Measurements from ENCODE around the gene UNC80. TPM values are rescaled to one million over a fixed set of nuclear protein-coding genes. Genes with fewer than 3 reads are reported as not detected.

UNC80 gene
- total RNA-seq, 1 experiment from 2014 or later: 1.8 TPM

- Histone ChIP-seq H3K4me3 (ENCODE audit: low read depth, low read length, poor library complexity, severe bottlenecking) (no peak overlapping the region), H3K36me3 (ENCODE audit: insufficient read depth, low read length, poor library complexity, severe bottlenecking) (no peaks in the 10 kb centered on the region), H3K4me1 (ENCODE audit: insufficient read depth, low read length, poor library complexity, severe bottlenecking) (peaks cover 21% of the 10 kb centered on the region), H3K9me3 (ENCODE audit: low read depth, low read length, poor library complexity, severe bottlenecking) (no peaks in the 10 kb centered on the region), H3K27ac (ENCODE audit: low read depth, low read length, poor library complexity, severe bottlenecking) (no peak overlapping the region), H3K27me3 (replicated peaks; ENCODE audit: insufficient read depth, low read depth, low read length, poor library complexity) (no peaks in the 10 kb centered on the region)
- POLR2A ChIA-PET (ENCODE audit: low non-redundant PET): no interaction called here
- CTCF ChIA-PET: no interaction called here
- TF ChIP-seq EZH2 (IDR thresholded peaks at IDR 0.05; ENCODE audit: borderline replicate concordance, low read depth, low read length, poor library complexity, severe bottlenecking) (no peak), CTCF (conservative IDR thresholded peaks at IDR 0.05; ENCODE audit: low read depth, low read length) (no peak)
- intact Hi-C loops (cut with micrococcal nuclease; ENCODE audit: unreplicated experiment): no loop called here
- no peak for DNase-seq (ENCODE audit: low spot score)
- BruUV-seq (replicated peaks): no TSS peak
Observed at GRCh38 chr2:209834767-209835166, 63.1 kb downstream of the UNC80 start.

- Histone ChIP-seq H3K4me3 (ENCODE audit: low read depth, low read length, poor library complexity, severe bottlenecking) (no peak overlapping the region), H3K27ac (ENCODE audit: low read depth, low read length, poor library complexity, severe bottlenecking) (no peak overlapping the region), H3K9me3 (ENCODE audit: low read depth, low read length, poor library complexity, severe bottlenecking) (no peaks in the 10 kb centered on the region), H3K4me1 (ENCODE audit: insufficient read depth, low read length, poor library complexity, severe bottlenecking) (no peaks in the 10 kb centered on the region), H3K36me3 (ENCODE audit: insufficient read depth, low read length, poor library complexity, severe bottlenecking) (no peaks in the 10 kb centered on the region), H3K27me3 (replicated peaks; ENCODE audit: insufficient read depth, low read depth, low read length, poor library complexity) (no peaks in the 10 kb centered on the region)
- intact Hi-C loops (cut with micrococcal nuclease; ENCODE audit: unreplicated experiment): no loop called here
- POLR2A ChIA-PET (ENCODE audit: low non-redundant PET): no interaction called here
- CTCF ChIA-PET: no interaction called here
- TF ChIP-seq CTCF (conservative IDR thresholded peaks at IDR 0.05; ENCODE audit: low read depth, low read length) (no peak), EZH2 (IDR thresholded peaks at IDR 0.05; ENCODE audit: borderline replicate concordance, low read depth, low read length, poor library complexity, severe bottlenecking) (no peak)
- BruUV-seq (replicated peaks): no TSS peak
- no peak for DNase-seq (ENCODE audit: low spot score)
Observed at GRCh38 chr2:209840434-209840833, 68.8 kb downstream of the UNC80 start.

GRCh38 chr2:209845666-209846065 is 74.0 kb downstream of the UNC80 start:
- ChIA-PET CTCF (no interaction called here), POLR2A (ENCODE audit: low non-redundant PET) (no interaction called here)
- H3K4me3 ChIP-seq (ENCODE audit: low read depth, low read length, poor library complexity, severe bottlenecking): no peak overlapping the region
- H3K4me1 ChIP-seq (ENCODE audit: insufficient read depth, low read length, poor library complexity, severe bottlenecking): no peaks in the 10 kb centered on the region
- intact Hi-C loops (cut with micrococcal nuclease; ENCODE audit: unreplicated experiment): no loop called here
- no TSS peak for BruUV-seq (replicated peaks)
- no peak overlapping the region for H3K27ac ChIP-seq (ENCODE audit: low read depth, low read length, poor library complexity, severe bottlenecking)
- H3K27me3 ChIP-seq (replicated peaks; ENCODE audit: insufficient read depth, low read depth, low read length, poor library complexity): no peaks in the 10 kb centered on the region
- TF ChIP-seq CTCF (conservative IDR thresholded peaks at IDR 0.05; ENCODE audit: low read depth, low read length) (no peak), EZH2 (IDR thresholded peaks at IDR 0.05; ENCODE audit: borderline replicate concordance, low read depth, low read length, poor library complexity, severe bottlenecking) (no peak)
- no peaks in the 10 kb centered on the region for H3K9me3 ChIP-seq (ENCODE audit: low read depth, low read length, poor library complexity, severe bottlenecking)
- H3K36me3 ChIP-seq (ENCODE audit: insufficient read depth, low read length, poor library complexity, severe bottlenecking): no peaks in the 10 kb centered on the region
- no peak for DNase-seq (ENCODE audit: low spot score)
